HG03139 (cell line): ENCODE data around the gene KATNAL1.

Experiments
- ATAC-seq: cut with Tn5 transposase; IDR thresholded peaks from one replicate; pipeline ENCODE4 v1.9.1; 2021; ENCODE audit not compliant: unreplicated experiment

Gene KATNAL1

GRCh38 chr13:30169442-30169841 is 137.9 kb downstream of the KATNAL1 start:
- ATAC-seq, result no peak

- no peak for ATAC-seq
Measured at GRCh38 chr13:30165796-30166195, 141.6 kb downstream of the KATNAL1 start.

- no peak for ATAC-seq
Measured at GRCh38 chr13:30165071-30165470, 142.3 kb downstream of the KATNAL1 start.

- ATAC-seq, result no peak
Measured at GRCh38 chr13:30164146-30164545, 143.2 kb downstream of the KATNAL1 start.

- no peak for ATAC-seq
Measured at GRCh38 chr13:30163441-30163840, 143.9 kb downstream of the KATNAL1 start.

GRCh38 chr13:30159446-30159839 is 147.9 kb downstream of the KATNAL1 start:
- no peak for ATAC-seq

- ATAC-seq, result no peak
Measured at GRCh38 chr13:30158774-30159445, 148.4 kb downstream of the KATNAL1 start.

GRCh38 chr13:30157616-30157993 is 149.7 kb downstream of the KATNAL1 start:
- ATAC-seq, result no peak

GRCh38 chr13:30156826-30157615 is 150.3 kb downstream of the KATNAL1 start:
- no peak for ATAC-seq

GRCh38 chr13:30156270-30156669 is 151.1 kb downstream of the KATNAL1 start:
- ATAC-seq, result no peak

- ATAC-seq, result no peak
Measured at GRCh38 chr13:30154931-30155330, 152.4 kb downstream of the KATNAL1 start.

- ATAC-seq, result no peak
Measured at GRCh38 chr13:30154531-30154930, 152.8 kb downstream of the KATNAL1 start.

GRCh38 chr13:30153545-30154426 is 153.6 kb downstream of the KATNAL1 start:
- ATAC-seq, result no peak
